PC-3 (cell line): ENCODE data around the gene FAM120B.

Source experiments
- EZH2 ChIP-seq: fragments of 300-600 bp; sonication (generic); IDR thresholded peaks from one replicate; pipeline ENCODE4 v1.6.1; 2017; ENCODE audit warnings: antibody characterized with exemption, mild to moderate bottlenecking, low read length; ENCODE audit not compliant: unreplicated experiment
- EZH2phosphoT487 ChIP-seq: fragments of 300-600 bp; sonication (generic); IDR thresholded peaks from 2 replicates; pipeline ENCODE4 v1.6.1; 2018; ENCODE audit warnings: mild to moderate bottlenecking, antibody characterized with exemption, low read length, borderline replicate concordance
- TF ChIP-seq, protein P1 (sequence below): fragments of 300-600 bp; sonication (generic); conservative IDR thresholded peaks from 2 replicates; pipeline ENCODE4 v1.5.1; 2017; ENCODE audit warnings: antibody characterized with exemption, low read depth, mild to moderate bottlenecking, low read length

DNA sequence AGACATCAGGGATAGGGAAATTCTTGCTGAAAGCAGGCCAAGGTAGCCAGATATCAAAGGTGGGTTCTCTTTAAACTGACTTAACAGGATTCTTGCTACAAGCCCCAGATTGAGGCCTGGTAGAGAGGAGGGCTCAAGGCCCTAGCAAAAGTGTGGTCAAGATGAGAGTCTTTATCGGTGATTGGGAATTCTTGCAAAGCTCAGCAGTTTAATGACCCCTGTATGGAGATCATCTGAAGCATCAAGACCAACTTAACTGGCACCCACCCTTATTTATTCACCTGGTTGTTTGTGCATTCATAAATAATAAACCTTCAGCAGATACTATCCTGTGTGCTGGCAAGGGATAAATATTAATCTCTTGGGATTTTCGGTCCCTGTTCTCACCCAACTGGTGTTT is 6.3 kb downstream of the FAM120B start:
- TF ChIP-seq EZH2phosphoT487 (no peak), EZH2 (no peak)
- TF ChIP-seq, protein P1, sequence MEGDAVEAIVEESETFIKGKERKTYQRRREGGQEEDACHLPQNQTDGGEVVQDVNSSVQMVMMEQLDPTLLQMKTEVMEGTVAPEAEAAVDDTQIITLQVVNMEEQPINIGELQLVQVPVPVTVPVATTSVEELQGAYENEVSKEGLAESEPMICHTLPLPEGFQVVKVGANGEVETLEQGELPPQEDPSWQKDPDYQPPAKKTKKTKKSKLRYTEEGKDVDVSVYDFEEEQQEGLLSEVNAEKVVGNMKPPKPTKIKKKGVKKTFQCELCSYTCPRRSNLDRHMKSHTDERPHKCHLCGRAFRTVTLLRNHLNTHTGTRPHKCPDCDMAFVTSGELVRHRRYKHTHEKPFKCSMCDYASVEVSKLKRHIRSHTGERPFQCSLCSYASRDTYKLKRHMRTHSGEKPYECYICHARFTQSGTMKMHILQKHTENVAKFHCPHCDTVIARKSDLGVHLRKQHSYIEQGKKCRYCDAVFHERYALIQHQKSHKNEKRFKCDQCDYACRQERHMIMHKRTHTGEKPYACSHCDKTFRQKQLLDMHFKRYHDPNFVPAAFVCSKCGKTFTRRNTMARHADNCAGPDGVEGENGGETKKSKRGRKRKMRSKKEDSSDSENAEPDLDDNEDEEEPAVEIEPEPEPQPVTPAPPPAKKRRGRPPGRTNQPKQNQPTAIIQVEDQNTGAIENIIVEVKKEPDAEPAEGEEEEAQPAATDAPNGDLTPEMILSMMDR, result no peak
